Heart left ventricle (tissue), 16 donors: ENCODE data around the gene CFI. TPM values are rescaled to one million over a fixed set of nuclear protein-coding genes. Genes with fewer than 3 reads are reported as not detected.

Experiments used
- ATAC-seq, 4 donors: fragments of 200-7000 bp; cut with Tn5 transposase; one replicate each; pipeline ENCODE4 v1.9.1; 2020 to 2022; ENCODE audit warnings: moderate library complexity in 4 of 4, mild to moderate bottlenecking in 3 of 4, moderate number of reproducible peaks in 1 of 4
- DNase-seq, 5 donors: peaks; one replicate each; pipeline ENCODE4 v3.0.0-alpha.2; 2020
- H3K27ac ChIP-seq, 12 donors: fragments of 200-600 bp; sonication (generic) in 4 of 12; one replicate each; pipeline versions ENCODE4 v1.5.0 to v1.8.0; 2016 to 2022; ENCODE audit warnings: mild to moderate bottlenecking in 2 of 12
- H3K27me3 ChIP-seq, 9 donors: fragments of 200-600 bp; sonication (generic) in 2 of 9; one replicate each; pipeline versions ENCODE4 v1.5.1 to v1.8.0; 2016 to 2022; ENCODE audit warnings: mild to moderate bottlenecking in 3 of 9
- H3K36me3 ChIP-seq, 9 donors: fragments of 200-600 bp; sonication (generic) in 2 of 9; one replicate each; pipeline versions ENCODE4 v1.5.0 to v1.8.0; 2018 to 2022; ENCODE audit warnings: mild to moderate bottlenecking in 2 of 9
- H3K4me1 ChIP-seq, 12 donors: fragments of 200-600 bp; sonication (generic) in 4 of 12; one replicate each; pipeline versions ENCODE4 v1.5.0 to v1.8.0; 2016 to 2022; ENCODE audit warnings: mild to moderate bottlenecking in 3 of 12
- H3K4me3 ChIP-seq, 12 donors: fragments of 200-600 bp; sonication (generic) in 4 of 12; one replicate each; pipeline versions ENCODE4 v1.5.0 to v1.8.0; 2017 to 2022; ENCODE audit warnings: mild to moderate bottlenecking in 9 of 12, moderate library complexity in 4 of 12
- H3K9me3 ChIP-seq, 12 donors: fragments of 200-600 bp; sonication (generic) in 4 of 12; one replicate each; pipeline versions ENCODE4 v1.5.0 to v1.8.0; 2016 to 2022; ENCODE audit warnings: mild to moderate bottlenecking in 1 of 12
- POLR2A ChIP-seq, 2 donors: fragments of 450-650 bp; IDR thresholded peaks; one replicate each; pipeline ENCODE4 v1.6.1; 2017; ENCODE audit warnings: antibody characterized with exemption in 2 of 2, mild to moderate bottlenecking in 2 of 2, moderate library complexity in 2 of 2
- WGBS, 4 donors: extraction: QIAGEN DNeasy Blood & Tissue Kit in 2 of 4; methylation state at CpG; one replicate each; pipeline versions ENCODE4 v1.1.5 to v1.1.7; 2013 to 2018; 5-methylcytosine and 5-hydroxymethylcytosine counted together
- intact Hi-C, 10 donors: fragments of 100-400 bp; cut with DNase I; formaldehyde crosslinking; loops; one replicate each; pipeline versions ENCODE4 v1.11.1 to v1.14.2; 2022
- polyA plus RNA-seq, 2 donors: library from polyadenylated mRNA; stranded (reverse); fragments of 200-250 nt; gene quantifications; one replicate each; pipeline ENCODE4 v1.2.3, GENCODE V29; 2013
- total RNA-seq, 9 donors: library from RNA; depleted of rRNA in 2 of 9; stranded (reverse); fragments of >200 nt in 2 of 9; fragmentation: NEBNext Ultra II Directional in 3 of 9; extraction: Animal tissue kit (Norgen Biotek cat#: 25700) in 3 of 9; gene quantifications; one replicate each; pipeline versions ENCODE4 v1.1.0 to v1.2.4, GENCODE V29; 2016 to 2023
- TF ChIP-seq, protein P1 (sequence below), 12 donors: fragments of 200-600 bp; sonication (generic) in 4 of 12; IDR thresholded peaks; one replicate each; pipeline versions ENCODE4 v1.5.0 to v1.8.0; 2018 to 2022; ENCODE audit warnings: antibody characterized with exemption in 12 of 12, mild to moderate bottlenecking in 5 of 12
- donor health status: ischemic (EF 13 %, LVEDD 7.1; RV severe dilation, severe dysfunction).
- donor health status: healthy with polysubstance abuse.
- donor health status: DM: no; HTN: yes; CAD: no.
- donor health status: DM: no; HTN: no; CAD: no.
- donor health status: ischemic (EF 25% LVEDD 6.9; RV normal size, moderate dysfunction).
- donor health status: ischemic (EF 25% LVEDD 5.7; RV mildly dilated, moderate dysfunction).
- donor health status: healthy.
- donor health status: DM: yes; HTN: yes; CAD: no.
- donor health status: ischemic (EF 35%, LVEDD 5.7; RV mildly dilated, moderate dysfunction).
- donor health status: nonischemic (EF 11% LVEDD 7.7; RV severe dilation, severe dysfunction).
- donor health status: DM: yes; HTN: yes; CAD: no.
- donor health status: PGD.
- donor health status: ischemic (EF 29% LVEDD 5.4; RV normal size, mild dysfunction).
- donor health status: nonischemic (EF 23%, LVEDD 6.1; RV moderate dilation, normal function).

Gene CFI
- total and polyA plus RNA-seq, 11 donors, result 6.2 to 52.0 (median 9.0) TPM

DNA sequence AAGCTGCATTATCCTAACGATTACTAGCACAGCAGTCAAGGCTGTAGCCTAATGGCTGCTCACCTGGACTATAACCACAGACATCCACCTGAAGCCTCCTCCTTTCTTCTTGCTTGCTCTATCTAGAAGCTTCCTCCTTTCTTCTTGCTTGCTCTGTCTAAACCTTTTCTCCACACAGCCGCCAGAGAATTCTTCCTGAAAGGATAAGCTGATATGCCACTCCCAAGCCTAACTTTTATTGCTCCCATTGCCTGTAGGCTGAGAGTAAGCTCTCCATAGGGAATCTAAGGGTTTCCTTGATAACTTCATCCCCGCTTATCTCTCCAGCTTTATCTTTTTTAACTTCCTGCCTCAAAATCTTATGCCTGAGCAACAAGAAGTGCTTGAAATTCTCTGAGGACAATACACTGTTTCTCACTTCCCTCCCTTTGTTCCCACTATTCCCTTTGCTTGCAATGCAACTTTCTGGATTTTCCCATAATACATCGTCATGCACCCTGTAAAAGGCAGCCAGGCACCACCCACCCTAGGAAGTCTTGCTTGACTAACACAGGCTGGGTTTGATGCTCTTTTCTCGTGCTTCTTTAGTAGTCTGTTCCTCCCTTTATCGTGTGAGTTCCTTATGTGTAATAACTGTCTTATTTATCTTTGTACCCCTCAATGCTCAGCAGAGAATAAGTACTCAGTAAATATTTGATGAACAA, 44.7 kb upstream of the CFI start:
- Histone ChIP-seq H3K4me1 (no peaks in the 10 kb centered on the region), H3K27me3 (no peaks in the 10 kb centered on the region), H3K4me3 (no peak overlapping the region), H3K27ac (no peak overlapping the region), H3K36me3 (no peaks in the 10 kb centered on the region), H3K9me3 (no peaks in the 10 kb centered on the region)
- intact Hi-C loops, result loop anchor here in 1 of 10 donors (2.0 kb wide), 1 partner anchor 50 kb away; no protein-coding TSS in a partner anchor
- TF ChIP-seq, protein P1, sequence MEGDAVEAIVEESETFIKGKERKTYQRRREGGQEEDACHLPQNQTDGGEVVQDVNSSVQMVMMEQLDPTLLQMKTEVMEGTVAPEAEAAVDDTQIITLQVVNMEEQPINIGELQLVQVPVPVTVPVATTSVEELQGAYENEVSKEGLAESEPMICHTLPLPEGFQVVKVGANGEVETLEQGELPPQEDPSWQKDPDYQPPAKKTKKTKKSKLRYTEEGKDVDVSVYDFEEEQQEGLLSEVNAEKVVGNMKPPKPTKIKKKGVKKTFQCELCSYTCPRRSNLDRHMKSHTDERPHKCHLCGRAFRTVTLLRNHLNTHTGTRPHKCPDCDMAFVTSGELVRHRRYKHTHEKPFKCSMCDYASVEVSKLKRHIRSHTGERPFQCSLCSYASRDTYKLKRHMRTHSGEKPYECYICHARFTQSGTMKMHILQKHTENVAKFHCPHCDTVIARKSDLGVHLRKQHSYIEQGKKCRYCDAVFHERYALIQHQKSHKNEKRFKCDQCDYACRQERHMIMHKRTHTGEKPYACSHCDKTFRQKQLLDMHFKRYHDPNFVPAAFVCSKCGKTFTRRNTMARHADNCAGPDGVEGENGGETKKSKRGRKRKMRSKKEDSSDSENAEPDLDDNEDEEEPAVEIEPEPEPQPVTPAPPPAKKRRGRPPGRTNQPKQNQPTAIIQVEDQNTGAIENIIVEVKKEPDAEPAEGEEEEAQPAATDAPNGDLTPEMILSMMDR (IDR thresholded peaks at IDR 0.05), result no peak
- TF ChIP-seq POLR2A (IDR thresholded peaks at IDR 0.05), result no peak
- ATAC-seq, result no peak
- no peak for DNase-seq
- WGBS, 4 donors, result 31 to 38% (median 34%) methylated on average over 6 of the region's 6 CpGs

DNA sequence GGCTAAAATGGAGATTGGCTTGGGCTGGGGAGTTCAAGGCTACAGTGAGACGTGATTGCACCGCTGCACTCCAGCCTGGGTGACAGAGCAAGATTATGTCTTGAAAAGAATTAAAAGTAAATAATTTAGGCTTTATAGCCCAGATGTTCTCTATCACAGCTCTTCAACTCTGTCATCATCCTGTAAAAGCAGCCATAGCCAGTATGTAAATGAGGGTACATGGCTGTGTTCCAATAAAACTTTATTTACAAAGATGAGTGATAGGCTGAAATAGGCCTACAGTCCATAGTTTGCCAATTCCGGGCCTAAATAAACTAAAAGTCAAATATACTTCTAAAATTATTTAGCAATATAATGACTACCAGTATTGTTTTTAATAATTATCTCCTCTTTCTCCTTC, 35.2 kb upstream of the CFI start:
- intact Hi-C loops, result loop anchor here in 2 of 10 donors (10.0 kb wide), 1 partner anchor 138 kb away; no protein-coding TSS in a partner anchor
- no peak for TF ChIP-seq POLR2A (IDR thresholded peaks at IDR 0.05)
- H3K9me3 ChIP-seq, result no peaks in the 10 kb centered on the region
- 84 to 90% (median 88%) methylated on average over 3 of the region's 3 CpGs for WGBS, 4 donors
- H3K27ac ChIP-seq, result no peak overlapping the region
- no peak overlapping the region for H3K4me3 ChIP-seq
- no peak for DNase-seq
- no peaks in the 10 kb centered on the region for H3K36me3 ChIP-seq
- H3K4me1 ChIP-seq, result no peaks in the 10 kb centered on the region
- no peaks in the 10 kb centered on the region for H3K27me3 ChIP-seq
- ATAC-seq, result no peak

DNA sequence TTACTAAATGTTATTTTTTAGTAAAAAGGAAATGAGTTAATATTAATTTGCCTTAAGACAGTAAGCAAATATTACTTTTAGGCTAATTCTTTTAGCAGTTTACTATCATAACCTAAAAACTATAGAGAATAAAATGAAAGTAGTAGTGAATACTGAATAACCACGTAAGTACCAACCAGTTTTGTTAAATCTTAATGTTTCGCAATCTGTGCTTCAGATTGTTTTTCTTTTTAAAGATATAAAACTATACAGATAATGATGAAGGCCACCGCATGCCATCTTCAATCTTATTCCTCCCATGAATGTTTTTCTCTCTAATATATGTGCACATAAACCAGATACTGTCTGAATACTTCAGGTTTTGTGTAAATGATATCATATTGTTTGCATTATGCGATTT, 32.0 kb upstream of the CFI start:
- ATAC-seq (no peak), DNase-seq (no peak)
- Histone ChIP-seq H3K36me3 (no peaks in the 10 kb centered on the region), H3K4me3 (no peak overlapping the region), H3K9me3 (no peaks in the 10 kb centered on the region), H3K4me1 (no peaks in the 10 kb centered on the region), H3K27me3 (no peaks in the 10 kb centered on the region), H3K27ac (no peak overlapping the region)
- intact Hi-C loops, result loop anchor here in 2 of 10 donors (10.0 kb wide), 1 partner anchor 141 kb away; no protein-coding TSS in a partner anchor
- 93 to 98% (median 94%) methylated on average over 4 of the region's 4 CpGs for WGBS, 4 donors
- TF ChIP-seq POLR2A (IDR thresholded peaks at IDR 0.05), result no peak
- TF ChIP-seq, protein P1 (IDR thresholded peaks at IDR 0.05), result no peak

DNA sequence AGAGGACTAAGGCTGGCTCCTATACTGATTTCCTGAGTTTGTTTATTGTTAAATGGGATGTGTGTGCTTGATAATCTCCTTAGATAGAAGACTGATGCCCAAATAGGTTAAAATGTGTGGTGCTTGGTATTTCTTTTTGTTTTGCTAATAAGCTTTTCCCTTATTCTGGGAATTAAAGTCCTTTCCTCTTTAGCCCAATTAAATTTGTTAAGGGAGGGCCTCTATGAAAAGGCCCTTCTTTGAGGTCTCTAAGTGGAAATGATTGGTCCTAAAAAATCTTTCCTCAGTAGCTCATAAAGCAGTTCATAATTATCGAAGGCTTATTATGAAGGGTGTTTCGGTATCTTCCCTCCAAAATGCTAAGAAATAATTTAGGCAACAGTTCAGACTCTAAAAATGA, 25.9 kb upstream of the CFI start, which contains the start of gene RRH:
RRH (plus strand) TSS at position 301 of the 400 bp plus-strand sequence; CDS start at position 357, 56 bp downstream.
- WGBS, 4 donors, result 93 to 98% (median 97%) methylated on average over 2 of the region's 2 CpGs
- ATAC-seq (no peak), DNase-seq (no peak)
- no peaks in the 10 kb centered on the region for H3K4me1 ChIP-seq
- no peaks in the 10 kb centered on the region for H3K9me3 ChIP-seq
- H3K27me3 ChIP-seq, result no peaks in the 10 kb centered on the region
- H3K27ac ChIP-seq, result no peak within 1 kb of the TSS
- H3K36me3 ChIP-seq, result peaks cover 0 to 38% (median 30%) of the 10 kb centered on the region in 9 donors
- TF ChIP-seq POLR2A (IDR thresholded peaks at IDR 0.05), result no peak
- TF ChIP-seq, protein P1 (IDR thresholded peaks at IDR 0.05), result no peak
- intact Hi-C loops, result loop anchor here in 8 of 10 donors (2.0 to 10.0 kb wide), 4 partner anchors 123 to 405 kb away; partner anchors contain the start of gene CASP6 (in 2 of the 8)
- H3K4me3 ChIP-seq, result no peak within 1 kb of the TSS
